Panc1 (cell line): ENCODE results near the gene TNIP2. TPM values are rescaled to one million over a fixed set of nuclear protein-coding genes. Genes with fewer than 3 reads are reported as not detected.

Experiments
- ATAC-seq: fragments of 200-7000 bp; cut with Tn5 transposase; 2 replicates; pipeline ENCODE4 v1.9.1; 2020; ENCODE audit warnings: mild to moderate bottlenecking, moderate library complexity
- BruUV-seq: library from RNA; stranded (reverse); fragments of 400-500 nt; replicated peaks from 2 replicates; lab custom pipeline; 2021; lab: Mats Ljungman, UMichigan
- CTCF ChIA-PET: fragments of 300-600 bp; sonication (Branson Sonifier 250); formaldehyde crosslinking; loops from one replicate; lab custom pipeline; 2022; ENCODE audit warnings: antibody characterized with exemption; lab: Charles Lee
- POLR2A ChIA-PET: fragments of 300-600 bp; sonication (Branson Sonifier 250); formaldehyde crosslinking; loops from one replicate; lab custom pipeline; 2022; ENCODE audit warnings: antibody characterized with exemption; lab: Charles Lee
- DNase-seq: peaks from one replicate; pipeline ENCODE4 v3.0.0-alpha.2; 2010; ENCODE audit warnings: low read depth, low spot score
- H3K27ac ChIP-seq: 2 replicates; pipeline ENCODE4 v1.5.1; 2011; ENCODE audit warnings: mild to moderate bottlenecking, low read length, inconsistent platforms
- H3K27me3 ChIP-seq: fragments of 200-500 bp; sonication (Bioruptor generic); 2 replicates; pipeline ENCODE4 v1.6.0; 2014; ENCODE audit warnings: low read length, inconsistent platforms; ENCODE audit not compliant: control insufficient read depth, insufficient read depth
- H3K36me3 ChIP-seq: fragments of 200-500 bp; sonication (Bioruptor generic); 2 replicates; pipeline ENCODE4 v1.5.1; 2014; ENCODE audit warnings: inconsistent platforms, mild to moderate bottlenecking, low read length, moderate library complexity; ENCODE audit not compliant: control insufficient read depth, insufficient read depth
- H3K4me1 ChIP-seq: 2 replicates; pipeline ENCODE4 v1.5.1; 2011; ENCODE audit warnings: inconsistent platforms, mild to moderate bottlenecking, low read length, moderate library complexity; ENCODE audit not compliant: control insufficient read depth, insufficient read depth
- H3K4me3 ChIP-seq, 2 experiments: 2 replicates each; pipeline ENCODE4 v1.5.1; 2011 to 2012; ENCODE audit warnings: low read depth in 2 of 2, low read length in 2 of 2, mild to moderate bottlenecking in 2 of 2, inconsistent platforms in 1 of 2, moderate library complexity in 1 of 2
- H3K9me3 ChIP-seq: fragments of 200-500 bp; sonication (Bioruptor generic); 2 replicates; pipeline ENCODE4 v1.5.1; 2014; ENCODE audit warnings: low read depth, mild to moderate bottlenecking, inconsistent platforms, low read length, moderate library complexity; ENCODE audit not compliant: control insufficient read depth, insufficient read depth
- CTCF ChIP-seq: fragments of 450-650 bp; IDR thresholded peaks from 2 replicates; pipeline ENCODE4 v1.5.1; 2017; ENCODE audit warnings: mild to moderate bottlenecking
- POLR2AphosphoS5 ChIP-seq: IDR thresholded peaks from 2 replicates; pipeline ENCODE4 v1.6.1; 2012; ENCODE audit warnings: mild to moderate bottlenecking, low read depth, low read length, moderate library complexity
- REST ChIP-seq, 2 experiments: IDR thresholded peaks; 2 replicates each; pipeline ENCODE4 v1.6.1; 2011 to 2012; ENCODE audit warnings: low read depth in 2 of 2, control low read depth in 1 of 2, low read length in 1 of 2, mild to moderate bottlenecking in 1 of 2, moderate library complexity in 1 of 2; ENCODE audit not compliant: insufficient read depth in 1 of 2
- SIN3A ChIP-seq: IDR thresholded peaks from 2 replicates; pipeline ENCODE4 v1.6.1; 2012; ENCODE audit warnings: low read depth, mild to moderate bottlenecking, low read length, moderate library complexity, borderline replicate concordance; ENCODE audit not compliant: insufficient read depth
- TCF7L2 ChIP-seq: IDR thresholded peaks from 2 replicates; pipeline ENCODE4 v1.6.1; 2011; ENCODE audit warnings: mild to moderate bottlenecking, low read depth, low read length, inconsistent platforms
- in situ Hi-C: cut with HindIII; loops from 2 replicates; pipeline ENCODE4 v1.10.0; 2016; ENCODE audit warnings: low sequenced_read_pairs, low pct_unique_long_range_greater_than_20kb
- intact Hi-C: fragments of 100-400 bp; cut with micrococcal nuclease; formaldehyde crosslinking; loops from one replicate; pipeline ENCODE4 v1.10.0; 2022; ENCODE audit not compliant: unreplicated experiment
- total RNA-seq: library from RNA; stranded (reverse); gene quantifications from one replicate; pipeline ENCODE4 v1.2.1, GENCODE V29; 2021; ENCODE audit not compliant: unreplicated experiment

The TNIP2 gene
- total RNA-seq, 1 experiment from 2014 or later = 60.3 TPM

GRCh38 chr4:2744576-2745270 lies 11.4 kb downstream of the TNIP2 start:
- no peak overlapping the region for H3K27ac ChIP-seq
- H3K4me1 ChIP-seq = no peaks in the 10 kb centered on the region
- H3K27me3 ChIP-seq = no peaks in the 10 kb centered on the region
- intact Hi-C loops (no loop called here), in situ Hi-C loops (no loop called here)
- ChIA-PET CTCF (no interaction called here), POLR2A (no interaction called here)
- TF ChIP-seq POLR2AphosphoS5 = no peak
- TF ChIP-seq TCF7L2 = no peak
- ATAC-seq (no peak), DNase-seq (no peak)
- no peaks in the 10 kb centered on the region for H3K36me3 ChIP-seq
- H3K4me3 ChIP-seq = no peak overlapping the region
- BruUV-seq = no TSS peak
- no peaks in the 10 kb centered on the region for H3K9me3 ChIP-seq

GRCh38 chr4:2743518-2744445 lies 12.4 kb downstream of the TNIP2 start:
- in situ Hi-C loops (no loop called here), intact Hi-C loops (no loop called here)
- TF ChIP-seq REST (IDR thresholded peaks at IDR 0.05; ENCODE audit: insufficient read depth in 1 of 2, low read depth in 2 of 2, low read length in 1 of 2) (no peak), CTCF (no peak), TCF7L2 (no peak), POLR2AphosphoS5 (no peak), SIN3A (no peak)
- no peaks in the 10 kb centered on the region for H3K27me3 ChIP-seq
- DNase-seq = no peak
- no peaks in the 10 kb centered on the region for H3K9me3 ChIP-seq
- ChIA-PET CTCF (no interaction called here), POLR2A (no interaction called here)
- H3K27ac ChIP-seq = no peak overlapping the region
- H3K36me3 ChIP-seq = no peaks in the 10 kb centered on the region
- no peaks in the 10 kb centered on the region for H3K4me1 ChIP-seq
- H3K4me3 ChIP-seq = no peak overlapping the region
- BruUV-seq = no TSS peak
- no peak for ATAC-seq
